ES-I3 (cell line): ENCODE data around the gene CASKIN2.

ENCODE experiments used
- H3K36me3 ChIP-seq: 2 replicates; pipeline ENCODE4 v1.6.1; 2013; ENCODE audit warnings: mild to moderate bottlenecking, low read length, control low read depth, moderate library complexity; ENCODE audit not compliant: insufficient read depth
- H3K4me1 ChIP-seq: 2 replicates; pipeline ENCODE4 v1.6.1; 2013; ENCODE audit warnings: mild to moderate bottlenecking, control low read depth, low read length; ENCODE audit not compliant: insufficient read depth
- H3K9ac ChIP-seq: 2 replicates; pipeline ENCODE4 v1.6.1; 2013; ENCODE audit warnings: low read depth, mild to moderate bottlenecking, low read length, moderate library complexity
- H3K9me3 ChIP-seq: 2 replicates; pipeline ENCODE4 v1.6.1; 2013; ENCODE audit warnings: mild to moderate bottlenecking, low read length, moderate library complexity; ENCODE audit not compliant: control insufficient read depth, insufficient read depth

CASKIN2 gene

GRCh38 chr17:75515496-75516254, at the start of gene CASKIN2:
CASKIN2 (minus strand) TSS chr17:75515537; CDS start chr17:75513804, 1,733 bp downstream.
- Histone ChIP-seq H3K36me3 (peaks cover 3% of the 10 kb centered on the region; the same call in 1 of the 2 replicates), H3K9ac (peak within 1 kb of the TSS; percentile 93), H3K4me1 (peaks cover 9% of the 10 kb centered on the region; the same call in 1 of the 2 replicates), H3K9me3 (no peaks in the 10 kb centered on the region)

- H3K9ac ChIP-seq = no peak overlapping the region
- H3K36me3 ChIP-seq = peaks cover 3% of the 10 kb centered on the region; the same call in 1 of the 2 replicates
- H3K4me1 ChIP-seq = peaks cover 4% of the 10 kb centered on the region; the same call in 1 of the 2 replicates
- H3K9me3 ChIP-seq = no peaks in the 10 kb centered on the region
These were observed 49.7 kb upstream of the CASKIN2 start for GRCh38 chr17:75565066-75565465.

- H3K36me3 ChIP-seq = peaks cover 3% of the 10 kb centered on the region; the same call in 1 of the 2 replicates
- no peaks in the 10 kb centered on the region for H3K9me3 ChIP-seq
- no peak overlapping the region for H3K9ac ChIP-seq
- peaks cover 4% of the 10 kb centered on the region; the same call in 1 of the 2 replicates for H3K4me1 ChIP-seq
These were observed 48.9 kb upstream of the CASKIN2 start for GRCh38 chr17:75564195-75564594.

- Histone ChIP-seq H3K9me3 (no peaks in the 10 kb centered on the region), H3K4me1 (peaks cover 4% of the 10 kb centered on the region; the same call in 1 of the 2 replicates), H3K36me3 (peaks cover 3% of the 10 kb centered on the region; the same call in 1 of the 2 replicates), H3K9ac (no peak overlapping the region)
These were observed 47.9 kb upstream of the CASKIN2 start for GRCh38 chr17:75563063-75563758.

GRCh38 chr17:75561927-75562603, 46.7 kb upstream of the CASKIN2 start:
- Histone ChIP-seq H3K9me3 (no peaks in the 10 kb centered on the region), H3K9ac (no peak overlapping the region), H3K4me1 (peaks cover 9% of the 10 kb centered on the region; the same call in 1 of the 2 replicates), H3K36me3 (peaks cover 3% of the 10 kb centered on the region; the same call in 1 of the 2 replicates)

- Histone ChIP-seq H3K36me3 (peaks cover 3% of the 10 kb centered on the region; the same call in 1 of the 2 replicates), H3K4me1 (peaks cover 12% of the 10 kb centered on the region; the same call in 1 of the 2 replicates), H3K9me3 (no peaks in the 10 kb centered on the region), H3K9ac (no peak overlapping the region)
These were observed 44.7 kb upstream of the CASKIN2 start for GRCh38 chr17:75559958-75560533.

- Histone ChIP-seq H3K4me1 (peaks cover 8% of the 10 kb centered on the region; the same call in 1 of the 2 replicates), H3K9ac (no peak overlapping the region), H3K36me3 (peaks cover 3% of the 10 kb centered on the region; the same call in 1 of the 2 replicates), H3K9me3 (no peaks in the 10 kb centered on the region)
These were observed 43.6 kb upstream of the CASKIN2 start for GRCh38 chr17:75558666-75559530.

GRCh38 chr17:75557852-75558665, 42.7 kb upstream of the CASKIN2 start:
- no peaks in the 10 kb centered on the region for H3K9me3 ChIP-seq
- no peak overlapping the region for H3K9ac ChIP-seq
- peaks cover 12% of the 10 kb centered on the region; the same call in 1 of the 2 replicates for H3K4me1 ChIP-seq
- H3K36me3 ChIP-seq = no peaks in the 10 kb centered on the region

GRCh38 chr17:75557075-75557851, 41.9 kb upstream of the CASKIN2 start:
- H3K9ac ChIP-seq = no peak overlapping the region
- H3K9me3 ChIP-seq = no peaks in the 10 kb centered on the region
- H3K4me1 ChIP-seq = peaks cover 19% of the 10 kb centered on the region; the same call in 1 of the 2 replicates
- no peaks in the 10 kb centered on the region for H3K36me3 ChIP-seq

GRCh38 chr17:75555679-75556153, 40.4 kb upstream of the CASKIN2 start:
- H3K4me1 ChIP-seq = peaks cover 24% of the 10 kb centered on the region; the same call in 1 of the 2 replicates
- H3K9ac ChIP-seq = no peak overlapping the region
- H3K36me3 ChIP-seq = no peaks in the 10 kb centered on the region
- no peaks in the 10 kb centered on the region for H3K9me3 ChIP-seq

GRCh38 chr17:75553295-75554110, 38.2 kb upstream of the CASKIN2 start:
- H3K36me3 ChIP-seq = no peaks in the 10 kb centered on the region
- H3K9ac ChIP-seq = no peak overlapping the region
- peaks cover 31% of the 10 kb centered on the region; the same call in 1 of the 2 replicates for H3K4me1 ChIP-seq
- no peaks in the 10 kb centered on the region for H3K9me3 ChIP-seq
